GM12864 (cell line): ENCODE data around the gene RNH1.

Experiments
- DNase-seq: peaks from one replicate; pipeline ENCODE4 v3.0.0-alpha.2; 2011; ENCODE audit warnings: low read depth
- H3K4me3 ChIP-seq: 2 replicates; pipeline ENCODE4 v1.5.1; 2011; ENCODE audit warnings: mild to moderate bottlenecking, low read depth, low read length, control low read depth
- CTCF ChIP-seq: IDR thresholded peaks from 2 replicates; pipeline ENCODE4 v1.5.1; 2011; ENCODE audit warnings: low read depth, mild to moderate bottlenecking, moderate library complexity, low read length, control low read depth, inconsistent platforms; ENCODE audit errors: missing control alignments

Gene RNH1

GRCh38 chr11:459511-460220 lies 47.4 kb downstream of the RNH1 start:
- H3K4me3 ChIP-seq: no peak overlapping the region
- no peak for TF ChIP-seq CTCF
- DNase-seq: no peak

- DNase-seq: no peak
- no peak for TF ChIP-seq CTCF
- H3K4me3 ChIP-seq: no peak overlapping the region; the same call in 1 of the 2 replicates
Measured at GRCh38 chr11:457111-457760, 49.8 kb downstream of the RNH1 start.

- peak; percentile 51 for DNase-seq
- H3K4me3 ChIP-seq: no peak overlapping the region
- TF ChIP-seq CTCF: no peak
Measured at GRCh38 chr11:456533-456932, 50.5 kb downstream of the RNH1 start.

GRCh38 chr11:455566-456147 lies 51.4 kb downstream of the RNH1 start:
- H3K4me3 ChIP-seq: no peak overlapping the region
- no peak for TF ChIP-seq CTCF
- DNase-seq: no peak

GRCh38 chr11:454801-455565 lies 52.1 kb downstream of the RNH1 start:
- no peak for DNase-seq
- no peak overlapping the region for H3K4me3 ChIP-seq
- TF ChIP-seq CTCF: no peak

- no peak for DNase-seq
- no peak for TF ChIP-seq CTCF
- no peak overlapping the region for H3K4me3 ChIP-seq
Measured at GRCh38 chr11:454043-454442, 53.0 kb downstream of the RNH1 start.
